Right kidney (tissue), 1 donor: ENCODE results near the gene MAPK4.

Experiments
- DNase-seq: peaks from one replicate; pipeline ENCODE4 v3.0.0-alpha.2; 2016

MAPK4 gene

GRCh38 chr18:50623694-50624352 is 63.9 kb downstream of the MAPK4 start:
- no peak for DNase-seq

- no peak for DNase-seq
Observed at GRCh38 chr18:50624981-50625380, 65.1 kb downstream of the MAPK4 start.

- DNase-seq: no peak
Observed at GRCh38 chr18:50626317-50626716, 66.4 kb downstream of the MAPK4 start.

- no peak for DNase-seq
Observed at GRCh38 chr18:50627594-50628532, 68.0 kb downstream of the MAPK4 start.

GRCh38 chr18:50628533-50628905 is 68.6 kb downstream of the MAPK4 start:
- no peak for DNase-seq

GRCh38 chr18:50629148-50629631 is 69.3 kb downstream of the MAPK4 start:
- DNase-seq: no peak

DNA sequence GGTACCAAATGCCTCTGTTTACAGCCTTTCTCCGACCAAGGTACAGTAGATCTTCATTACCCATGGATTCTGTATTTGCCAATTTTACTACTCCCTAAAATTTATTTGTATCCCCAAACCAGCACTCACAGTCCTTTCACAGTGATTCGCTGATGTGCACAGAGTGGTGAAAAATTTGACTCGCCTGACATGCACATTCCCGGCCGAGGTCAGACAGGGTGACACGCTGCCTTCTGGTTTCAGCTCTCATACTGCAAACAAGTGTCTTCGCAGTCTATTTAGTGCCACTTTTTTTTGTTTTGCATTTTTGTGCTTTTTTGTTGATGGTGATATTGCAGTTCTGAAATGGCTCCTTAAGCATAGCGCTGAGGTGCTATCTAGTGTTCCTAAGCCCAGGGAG is 71.0 kb downstream of the MAPK4 start:
- no peak for DNase-seq

GRCh38 chr18:50632895-50633515 is 73.1 kb downstream of the MAPK4 start:
- no peak for DNase-seq

- DNase-seq: no peak
Observed at GRCh38 chr18:50633992-50634391, 74.1 kb downstream of the MAPK4 start.

DNA sequence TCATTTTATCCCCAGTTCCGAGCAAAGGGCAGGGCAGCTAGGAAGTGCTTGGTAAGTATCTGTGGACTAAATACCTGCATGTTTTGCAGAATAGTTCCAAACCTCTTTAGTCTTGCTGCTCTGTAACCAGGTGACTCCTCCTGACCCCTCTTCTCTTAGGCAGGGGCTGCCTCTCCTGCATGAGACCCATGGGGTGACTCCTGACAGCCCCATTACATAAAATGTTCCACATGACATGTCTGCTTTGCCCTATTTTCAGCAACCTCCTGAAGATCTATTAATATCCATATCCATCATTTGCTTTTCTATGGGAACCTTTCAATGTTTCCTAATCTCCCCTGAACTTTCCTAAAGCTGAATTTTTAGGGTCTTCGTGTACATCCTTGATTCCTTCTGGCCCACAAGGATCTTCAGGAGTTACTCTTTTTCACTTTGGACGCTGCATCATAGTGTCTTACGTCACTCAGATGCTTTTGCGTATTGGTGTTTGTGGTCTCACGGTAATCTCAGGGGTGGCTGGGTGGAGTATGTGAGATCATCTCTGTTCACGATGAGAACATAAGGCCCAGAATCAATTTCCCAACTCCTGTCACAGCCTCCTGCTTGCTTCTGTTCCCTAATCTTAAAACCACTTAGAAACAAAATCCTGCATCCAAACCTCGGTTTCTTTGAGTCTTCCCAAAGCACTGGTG is 76.6 kb downstream of the MAPK4 start:
- DNase-seq: no peak

- DNase-seq: no peak
Observed at GRCh38 chr18:50638016-50638883, 78.4 kb downstream of the MAPK4 start.

DNA sequence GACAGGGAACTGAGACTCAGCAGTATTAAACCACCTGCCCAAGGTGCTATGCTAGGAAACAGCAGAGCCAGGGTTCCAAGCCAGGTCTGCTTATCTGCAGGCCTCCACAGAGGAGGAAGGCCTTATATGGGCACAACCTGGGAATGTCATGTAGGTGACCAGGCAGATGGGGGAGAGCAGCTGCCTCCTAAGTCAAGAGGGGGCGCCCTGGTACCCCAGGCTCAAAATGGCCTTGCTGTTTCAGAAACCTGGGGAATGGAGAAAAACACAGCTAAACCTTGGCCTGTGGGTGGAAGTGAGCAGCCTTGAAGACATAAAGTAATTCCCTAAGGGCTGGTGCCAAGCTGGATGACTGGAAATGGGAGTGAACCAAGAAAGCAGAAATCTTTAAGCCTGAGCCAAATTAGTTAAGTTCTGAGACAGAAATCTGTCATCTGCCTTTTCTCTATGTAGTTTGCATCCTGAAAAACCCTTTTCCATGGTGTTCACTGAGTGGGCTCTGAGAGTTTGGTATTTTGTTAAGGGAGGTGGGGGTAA is 79.1 kb downstream of the MAPK4 start:
- DNase-seq: no peak

- no peak for DNase-seq
Observed at GRCh38 chr18:50639711-50640110, 79.8 kb downstream of the MAPK4 start.

DNA sequence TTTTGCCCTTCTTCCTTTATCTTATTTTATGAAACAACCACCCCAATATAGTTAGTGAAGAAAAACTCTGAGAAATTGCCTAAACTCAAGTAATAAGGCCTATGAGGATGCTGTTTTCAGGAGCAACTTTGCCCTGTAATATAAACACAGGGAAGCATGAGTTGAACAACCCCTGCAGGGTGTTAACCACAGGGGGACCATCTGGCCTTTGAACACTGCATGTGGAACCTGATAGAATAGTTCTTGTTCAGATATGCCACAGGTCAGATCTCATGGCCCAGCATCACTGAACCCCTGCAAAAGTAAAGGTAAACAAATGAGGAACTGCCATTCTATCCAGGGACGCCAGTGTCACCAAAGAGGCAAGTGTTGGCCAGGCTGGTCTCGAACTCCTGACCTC is 82.6 kb downstream of the MAPK4 start:
- no peak for DNase-seq

GRCh38 chr18:50644146-50644545 is 84.3 kb downstream of the MAPK4 start:
- no peak for DNase-seq

GRCh38 chr18:50644807-50645206 is 84.9 kb downstream of the MAPK4 start:
- DNase-seq: no peak

- DNase-seq: no peak
Observed at GRCh38 chr18:50647237-50647636, 87.3 kb downstream of the MAPK4 start.

GRCh38 chr18:50647792-50648191 is 87.9 kb downstream of the MAPK4 start:
- DNase-seq: no peak

DNA sequence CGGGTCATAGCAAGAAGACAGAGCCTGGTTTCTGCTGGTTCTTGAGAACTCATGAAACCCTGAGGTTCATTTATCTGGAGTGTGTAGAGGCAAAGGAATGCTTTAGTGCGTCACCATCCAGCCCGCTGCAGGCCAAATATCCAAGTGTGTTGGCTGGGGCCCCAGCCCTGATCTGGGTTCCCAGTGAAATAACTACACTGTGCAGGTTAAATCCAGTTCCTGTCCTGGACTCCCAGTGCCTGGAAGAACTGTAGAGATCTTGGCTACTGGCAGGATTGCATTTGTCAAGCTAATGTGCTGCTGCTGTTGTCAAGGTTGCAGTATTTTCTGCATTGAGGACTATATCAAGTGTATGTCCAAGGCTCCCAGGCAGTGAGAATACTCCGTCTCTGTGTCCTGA is 89.9 kb downstream of the MAPK4 start:
- DNase-seq: no peak

- no peak for DNase-seq
Observed at GRCh38 chr18:50651334-50651733, 91.4 kb downstream of the MAPK4 start.

GRCh38 chr18:50653402-50654093 is 93.7 kb downstream of the MAPK4 start:
- no peak for DNase-seq
